ENCODE results near the gene PTCH1.

- TF ChIP-seq POLR2AphosphoS5 (IDR thresholded peaks at IDR 0.05; ENCODE audit: low read depth, low read length) (no peak), TAF1 (IDR thresholded peaks at IDR 0.05; ENCODE audit: borderline replicate concordance, low read depth, low read length) (no peak), POLR2A (IDR thresholded peaks at IDR 0.05; ENCODE audit: low read depth, low read length) (no peak)
These were observed 35.5 kb upstream of the PTCH1 start for GRCh38 chr9:95552255-95552654.
